Occipital lobe (tissue), 2 donors: ENCODE results near the gene DPYSL4. TPM values are rescaled to one million over a fixed set of nuclear protein-coding genes. Genes with fewer than 3 reads are reported as not detected.

Source experiments
- DNase-seq: peaks from one replicate; lab custom pipeline; 2025; lab: John Stamatoyannopoulos, UW
- total RNA-seq: library from RNA; depleted of rRNA; stranded (reverse); fragments of >200 nt; gene quantifications from one replicate; pipeline ENCODE4 v1.2.3, GENCODE V29; 2014

The DPYSL4 gene
- total RNA-seq, 1 donor from 2014 or later: 40.6 TPM

GRCh38 chr10:132241086-132241485 lies 54.3 kb downstream of the DPYSL4 start:
- DNase-seq: no peak

GRCh38 chr10:132241496-132241895 lies 54.7 kb downstream of the DPYSL4 start:
- DNase-seq: no peak

GRCh38 chr10:132242103-132242840 lies 55.5 kb downstream of the DPYSL4 start:
- DNase-seq: no peak

- no peak for DNase-seq
Measured at GRCh38 chr10:132243141-132243540, 56.4 kb downstream of the DPYSL4 start.

- DNase-seq: no peak
Measured at GRCh38 chr10:132243626-132244025, 56.9 kb downstream of the DPYSL4 start.

GRCh38 chr10:132245056-132245455 lies 58.3 kb downstream of the DPYSL4 start:
- no peak for DNase-seq

- no peak for DNase-seq
Measured at GRCh38 chr10:132246296-132246695, 59.5 kb downstream of the DPYSL4 start.

GRCh38 chr10:132247943-132248342 lies 61.2 kb downstream of the DPYSL4 start:
- DNase-seq: no peak

GRCh38 chr10:132248455-132249225 lies 61.9 kb downstream of the DPYSL4 start:
- DNase-seq: no peak

GRCh38 chr10:132249226-132249724 lies 62.5 kb downstream of the DPYSL4 start:
- DNase-seq: no peak

- DNase-seq: no peak
Measured at GRCh38 chr10:132249824-132250375, 63.2 kb downstream of the DPYSL4 start.

- no peak for DNase-seq
Measured at GRCh38 chr10:132250481-132251475, 64.0 kb downstream of the DPYSL4 start.

GRCh38 chr10:132251928-132252327 lies 65.2 kb downstream of the DPYSL4 start:
- DNase-seq: no peak

GRCh38 chr10:132252412-132252811 lies 65.7 kb downstream of the DPYSL4 start:
- no peak for DNase-seq

- DNase-seq: no peak
Measured at GRCh38 chr10:132253092-132253687, 66.4 kb downstream of the DPYSL4 start.

GRCh38 chr10:132254841-132255240 lies 68.1 kb downstream of the DPYSL4 start:
- no peak for DNase-seq
